Activated T-cell treated with anti-CD3 and anti-CD28 coated beads for 1 hour (primary cell): Measurements from ENCODE around the gene AHRR.
"Not testable (repeated sequence)": the region's sequence is repeated elsewhere in the genome, so short reads cannot be mapped to it uniquely, and the experiment has no call there.

Experiments
- DNase-seq: peaks from one replicate; pipeline ENCODE4 v3.0.0-alpha.2; 2020; ENCODE audit warnings: low read depth

AHRR gene

DNA sequence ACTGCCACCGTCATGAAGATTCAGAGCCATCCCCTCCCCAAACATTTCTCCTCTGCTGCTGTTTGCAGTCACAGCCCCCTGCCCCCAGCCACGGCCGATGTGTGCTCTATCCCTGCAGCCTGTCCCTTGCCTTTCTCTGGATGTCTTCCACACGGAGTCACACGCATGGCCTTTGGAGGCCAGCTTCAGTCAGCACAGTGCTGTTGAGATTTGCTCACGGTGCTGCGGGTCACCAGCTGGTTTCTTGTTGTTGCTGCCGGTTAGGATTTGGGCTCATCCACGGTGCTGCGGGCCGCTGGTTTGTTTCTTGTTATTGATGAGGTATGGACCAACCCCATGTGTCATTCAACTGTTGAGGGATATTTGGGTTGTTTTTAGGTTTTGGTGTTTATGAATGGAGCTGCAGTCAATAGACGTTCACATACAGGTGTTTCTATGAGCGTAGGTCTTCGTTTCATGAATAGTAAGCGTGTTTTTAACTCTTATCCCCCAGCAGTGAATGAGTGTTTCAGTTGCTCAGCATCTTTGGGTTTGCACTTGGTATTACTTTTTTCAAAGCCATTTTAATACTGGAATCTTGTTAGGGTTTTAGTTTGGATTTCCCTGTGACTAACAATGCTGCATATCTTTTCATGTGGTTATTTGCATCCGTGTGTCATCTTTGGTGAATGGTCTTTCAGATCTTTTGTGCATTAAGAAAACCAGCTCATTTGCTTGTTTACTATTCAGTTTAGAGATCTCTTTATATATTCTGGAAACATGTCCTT, 57.6 kb downstream of the AHRR start:
- DNase-seq = no peak

DNA sequence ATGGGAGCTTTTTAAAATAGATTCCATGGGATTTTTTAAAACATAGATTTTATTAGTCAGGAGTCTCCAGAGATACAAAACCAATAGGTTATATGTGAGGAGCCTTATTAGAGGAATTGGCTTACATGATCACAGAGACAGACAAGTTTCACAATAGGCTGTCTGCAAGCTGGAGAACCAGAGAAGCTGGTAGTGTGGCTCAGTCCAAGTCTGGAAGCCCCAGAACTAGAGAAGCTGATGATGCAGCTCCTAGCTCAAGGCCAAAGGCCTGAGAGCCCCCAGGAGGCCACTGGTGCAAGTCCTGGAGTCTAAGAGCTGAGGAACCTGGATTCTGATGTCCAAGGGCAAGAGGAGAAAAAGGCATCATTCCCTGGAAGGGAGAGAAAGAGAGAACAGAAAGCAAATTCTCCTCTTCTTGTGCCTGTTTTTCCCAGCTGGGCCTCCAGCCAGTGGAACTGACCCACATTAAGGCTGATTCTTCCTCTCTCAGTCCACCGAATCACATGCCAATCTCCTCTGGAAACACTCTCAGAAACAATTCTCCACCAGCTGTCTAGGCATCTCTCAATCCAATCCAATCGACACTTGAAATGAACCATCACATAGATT, 59.3 kb downstream of the AHRR start:
- DNase-seq = no peak

DNA sequence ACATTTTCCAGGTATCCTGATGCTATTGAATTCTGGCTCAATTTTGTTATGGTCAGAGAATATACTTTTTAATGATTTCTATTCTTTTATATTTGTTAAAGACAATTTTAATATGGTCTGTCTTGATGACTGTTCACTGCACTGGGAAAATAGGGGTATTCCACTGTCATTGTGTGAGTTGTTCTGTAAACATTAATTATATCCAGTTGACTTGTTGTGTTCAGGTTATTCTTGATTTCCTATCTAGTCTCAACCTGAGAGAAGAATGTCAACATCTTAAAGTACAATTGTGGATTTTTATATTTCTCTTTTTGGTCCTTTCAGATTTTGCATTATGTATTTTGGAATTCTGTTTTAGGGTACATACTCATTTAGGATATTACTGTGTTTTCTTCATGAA, 61.6 kb downstream of the AHRR start:
- DNase-seq = no peak

DNA sequence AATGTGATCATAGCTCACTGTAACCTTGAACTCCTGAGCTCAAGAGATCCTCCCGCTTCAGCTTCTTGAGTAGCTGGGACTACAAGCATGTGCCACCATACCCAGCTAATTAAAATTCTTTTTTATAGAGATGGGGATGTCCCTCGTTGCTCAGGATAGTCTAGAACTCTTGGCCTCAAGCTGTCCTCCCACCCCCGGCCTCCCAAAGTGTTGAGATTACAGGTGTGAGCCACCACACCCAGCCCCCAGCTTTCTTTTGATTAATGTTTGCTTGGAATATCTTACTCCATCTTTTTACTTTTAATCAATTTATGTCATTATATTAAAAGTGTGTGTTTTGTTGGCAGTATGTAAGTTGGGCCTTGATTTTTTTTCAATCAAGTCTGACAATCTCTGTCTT, 62.1 kb downstream of the AHRR start:
- no peak for DNase-seq

DNA sequence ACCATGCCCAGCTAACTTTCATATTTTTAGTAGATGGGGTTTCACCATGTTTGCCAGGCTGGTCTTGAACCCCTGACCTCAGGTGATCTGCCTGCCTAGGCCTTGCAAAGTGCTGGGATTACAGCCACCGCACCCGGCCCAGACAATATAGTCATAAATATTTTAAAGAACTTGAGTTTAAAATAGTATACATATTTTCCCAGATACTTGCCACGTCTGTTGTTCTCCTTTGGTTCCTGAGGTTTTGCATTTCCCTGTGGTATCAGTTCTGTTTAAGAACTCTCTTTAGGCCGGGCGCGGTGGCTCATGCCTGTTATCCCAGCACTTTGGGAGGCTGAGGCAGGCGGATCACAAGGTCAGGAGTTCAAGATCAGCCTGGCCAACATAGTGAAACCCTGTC, 63.1 kb downstream of the AHRR start:
- not testable (repeated sequence) for DNase-seq

DNA sequence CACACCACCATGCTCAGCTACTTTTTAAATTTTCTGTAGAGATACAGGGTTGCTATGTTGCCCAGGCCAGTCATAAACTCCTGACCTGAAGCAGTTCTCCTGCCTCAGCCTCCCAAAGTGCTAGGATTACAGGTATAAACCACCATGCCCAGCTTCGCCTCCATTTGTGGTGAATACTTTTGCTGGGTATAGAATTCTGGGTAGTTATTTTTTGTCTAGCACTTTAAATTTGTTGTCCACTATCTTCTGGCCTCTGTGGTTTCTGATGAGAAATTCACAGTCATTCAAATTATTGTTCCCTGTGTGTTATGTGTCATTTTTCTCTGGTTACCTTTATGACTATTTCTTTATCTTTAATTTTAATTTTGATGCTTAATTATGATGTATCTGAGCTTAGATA, 63.8 kb downstream of the AHRR start:
- DNase-seq = no peak

DNA sequence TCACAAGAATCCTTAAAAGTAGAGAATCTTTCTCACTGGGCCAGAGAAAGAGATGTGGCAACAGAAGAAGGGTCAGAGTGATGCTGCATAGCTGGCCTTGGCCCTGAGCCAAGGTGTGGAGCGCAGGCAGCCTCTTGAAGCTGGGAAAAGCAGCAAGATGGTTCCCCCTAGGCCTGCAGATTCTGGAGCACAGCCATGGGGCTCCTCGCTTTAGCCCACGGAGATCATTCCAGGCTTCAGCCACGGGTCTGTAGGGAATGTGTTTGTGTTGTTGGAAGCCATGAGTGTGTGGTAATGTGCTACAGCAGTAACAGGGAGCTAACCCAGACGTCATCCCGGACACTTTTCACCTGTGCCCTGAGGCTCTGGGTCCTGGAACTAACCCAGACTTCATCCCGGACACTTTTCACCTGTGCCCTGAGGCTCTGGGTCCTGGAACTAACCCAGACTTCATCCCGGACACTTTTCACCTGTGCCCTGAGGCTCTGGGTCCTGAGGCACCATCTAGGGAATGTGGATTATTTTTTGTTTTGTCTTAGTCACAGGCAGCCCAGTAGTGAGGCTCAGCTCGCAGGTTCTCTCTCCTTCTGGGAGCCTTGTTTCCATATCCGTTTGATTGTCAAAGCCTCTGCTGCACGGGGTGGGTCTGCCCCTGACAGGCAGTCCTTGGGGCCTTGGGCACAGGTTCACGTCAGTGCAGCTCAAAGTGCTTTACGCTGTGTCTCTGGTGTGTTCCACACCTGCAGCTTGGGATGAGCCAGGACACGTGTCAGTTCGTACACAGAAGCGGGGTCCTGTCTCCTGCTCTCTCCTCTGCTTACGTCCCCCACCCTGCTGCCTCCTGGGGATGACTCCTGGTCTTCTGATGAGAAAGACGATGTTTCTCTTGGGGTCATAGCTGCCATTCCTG, 65.2 kb downstream of the AHRR start:
- DNase-seq = no peak

DNA sequence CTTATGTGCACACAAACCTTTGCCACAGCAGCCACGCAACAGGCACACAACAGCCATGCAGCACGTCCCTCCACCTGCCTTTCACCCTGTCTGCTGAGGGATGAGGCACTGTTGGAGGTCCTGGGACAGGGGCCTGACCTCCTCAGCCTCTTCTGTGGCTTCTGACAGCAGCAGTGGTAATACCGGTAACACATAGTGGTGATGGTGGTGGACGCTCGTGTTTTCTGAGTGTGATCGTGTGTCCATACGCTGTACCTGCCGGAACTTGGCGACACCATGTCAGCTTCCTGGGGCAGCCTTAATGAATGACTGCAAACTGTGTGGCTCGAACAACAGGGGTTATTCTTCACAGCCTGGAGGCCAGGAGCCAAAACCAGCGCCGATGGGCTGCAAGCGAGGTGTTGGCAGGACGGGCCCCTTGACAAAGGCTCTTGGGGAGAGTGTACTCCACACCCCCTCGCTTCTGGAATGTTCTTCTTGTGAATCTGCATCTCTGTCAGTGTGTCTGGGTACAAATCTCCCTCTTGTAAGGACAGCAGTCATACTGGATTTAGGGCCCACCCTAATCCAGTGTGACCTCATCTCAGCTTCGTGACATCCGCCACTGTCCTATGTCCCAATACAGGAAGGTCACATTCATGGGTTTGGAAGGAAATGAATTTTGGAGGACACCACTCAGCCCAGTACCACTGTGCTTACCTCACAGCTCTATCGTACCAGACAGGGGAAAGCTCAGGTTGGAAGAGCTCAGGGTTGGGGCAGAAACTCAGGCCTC, 66.2 kb downstream of the AHRR start:
- DNase-seq = no peak

DNA sequence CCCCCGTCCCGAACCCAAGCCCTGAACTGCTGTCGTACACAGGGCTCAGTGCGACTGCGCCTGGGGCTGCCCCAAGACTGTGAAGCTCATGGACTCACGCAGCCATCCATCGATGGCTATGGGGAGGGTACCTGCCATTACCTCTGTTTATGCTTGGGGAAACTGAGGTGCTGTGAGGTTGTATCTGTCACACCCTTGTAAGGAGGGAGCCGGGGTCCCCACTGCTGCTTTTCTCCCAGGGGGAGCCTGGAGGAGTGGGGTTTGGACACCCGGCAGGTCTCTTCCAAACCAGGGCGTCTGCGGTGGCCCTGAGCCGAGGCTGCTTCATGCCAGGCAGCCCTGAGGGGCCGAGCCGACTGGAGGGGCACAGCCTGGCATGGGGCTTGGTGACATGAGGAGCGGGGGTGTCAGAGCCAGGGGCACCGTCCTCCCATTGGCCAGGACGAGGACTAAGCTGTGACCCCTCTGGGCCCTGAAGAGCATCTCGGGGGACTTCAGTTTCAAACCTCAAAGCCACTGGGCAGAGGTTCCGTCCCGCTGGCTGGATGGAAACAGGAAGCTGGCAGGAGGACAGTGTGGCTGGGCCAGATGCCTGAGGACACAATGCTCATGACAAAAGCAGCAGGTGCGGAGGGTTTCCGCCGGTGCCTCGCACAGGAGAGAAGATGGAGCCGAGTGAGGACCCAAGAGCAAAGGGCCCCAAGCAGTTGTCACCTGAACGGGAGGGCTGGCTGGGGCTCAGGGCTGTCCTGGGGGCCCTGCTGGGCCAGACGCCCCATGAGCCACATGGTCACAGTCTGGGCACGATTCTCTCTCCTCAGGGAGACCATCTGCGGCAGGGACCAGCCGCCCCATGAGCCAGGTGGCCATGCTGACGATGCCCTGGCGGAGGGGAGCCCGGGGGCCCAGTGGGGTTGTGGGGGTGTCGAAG, 67.0 kb downstream of the AHRR start:
- no peak for DNase-seq

DNA sequence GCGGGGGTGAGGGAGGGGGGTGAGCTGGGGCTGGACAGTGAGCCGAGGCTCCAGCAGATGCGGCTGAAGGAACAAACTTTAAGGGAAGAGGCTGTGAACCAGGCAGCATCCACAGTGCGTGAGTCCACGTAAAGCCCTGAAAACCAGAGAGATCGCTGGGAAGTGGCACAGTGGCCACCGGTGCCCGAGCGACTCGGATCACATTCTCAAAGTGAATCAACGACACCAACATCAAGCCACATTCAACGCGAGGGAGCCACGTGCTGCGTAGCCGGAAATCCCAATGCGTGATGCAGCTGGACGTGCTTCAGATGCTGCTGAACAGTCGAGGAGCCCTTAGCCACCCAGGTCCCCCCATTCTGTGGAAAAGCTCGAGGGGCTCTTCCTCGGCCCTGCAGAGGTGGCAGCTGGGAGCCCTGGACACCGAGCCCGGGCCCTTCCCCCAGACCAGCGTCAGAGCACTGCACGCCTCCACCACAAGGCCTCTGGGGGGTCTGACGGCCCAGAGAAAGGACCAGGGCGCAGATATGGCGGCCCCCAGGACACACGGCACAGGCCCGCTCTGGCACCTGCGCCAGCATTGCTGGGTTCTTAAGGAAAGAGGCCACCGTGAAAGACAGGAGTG, 67.8 kb downstream of the AHRR start:
- DNase-seq = no peak

DNA sequence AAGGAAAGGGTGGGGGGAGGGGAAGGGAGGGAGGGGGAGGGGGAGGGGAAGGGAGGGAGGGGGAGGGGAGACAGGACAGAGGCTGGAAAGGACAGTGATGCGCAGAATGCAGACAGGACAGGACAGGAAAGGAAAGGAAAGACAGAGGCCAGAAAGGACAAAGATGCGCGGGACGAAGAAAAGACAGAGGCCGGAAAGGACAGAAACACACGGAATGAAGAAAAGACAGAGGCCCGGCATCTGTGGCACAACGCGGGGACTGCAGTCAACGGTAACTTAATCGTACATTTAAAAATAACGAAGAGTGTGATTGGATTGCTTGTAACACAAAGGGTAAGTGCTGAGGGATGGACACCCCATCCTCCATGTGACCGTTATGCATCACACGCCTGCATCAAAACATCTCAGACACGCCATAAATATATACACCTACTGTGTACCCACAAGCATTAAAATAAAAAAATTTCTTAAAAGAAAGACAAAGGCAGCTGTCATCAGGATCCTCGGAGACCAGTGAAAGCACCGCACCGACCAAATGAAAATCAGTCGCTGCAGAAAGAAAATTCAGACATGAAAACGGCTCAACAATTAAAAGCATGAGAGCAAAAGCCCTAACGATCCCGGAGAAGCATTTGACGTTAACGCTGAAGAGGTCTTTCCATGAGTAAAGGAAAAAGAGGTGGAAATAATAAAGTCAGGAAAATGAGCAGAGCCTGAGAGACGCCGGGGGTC, 68.5 kb downstream of the AHRR start:
- DNase-seq = no peak

DNA sequence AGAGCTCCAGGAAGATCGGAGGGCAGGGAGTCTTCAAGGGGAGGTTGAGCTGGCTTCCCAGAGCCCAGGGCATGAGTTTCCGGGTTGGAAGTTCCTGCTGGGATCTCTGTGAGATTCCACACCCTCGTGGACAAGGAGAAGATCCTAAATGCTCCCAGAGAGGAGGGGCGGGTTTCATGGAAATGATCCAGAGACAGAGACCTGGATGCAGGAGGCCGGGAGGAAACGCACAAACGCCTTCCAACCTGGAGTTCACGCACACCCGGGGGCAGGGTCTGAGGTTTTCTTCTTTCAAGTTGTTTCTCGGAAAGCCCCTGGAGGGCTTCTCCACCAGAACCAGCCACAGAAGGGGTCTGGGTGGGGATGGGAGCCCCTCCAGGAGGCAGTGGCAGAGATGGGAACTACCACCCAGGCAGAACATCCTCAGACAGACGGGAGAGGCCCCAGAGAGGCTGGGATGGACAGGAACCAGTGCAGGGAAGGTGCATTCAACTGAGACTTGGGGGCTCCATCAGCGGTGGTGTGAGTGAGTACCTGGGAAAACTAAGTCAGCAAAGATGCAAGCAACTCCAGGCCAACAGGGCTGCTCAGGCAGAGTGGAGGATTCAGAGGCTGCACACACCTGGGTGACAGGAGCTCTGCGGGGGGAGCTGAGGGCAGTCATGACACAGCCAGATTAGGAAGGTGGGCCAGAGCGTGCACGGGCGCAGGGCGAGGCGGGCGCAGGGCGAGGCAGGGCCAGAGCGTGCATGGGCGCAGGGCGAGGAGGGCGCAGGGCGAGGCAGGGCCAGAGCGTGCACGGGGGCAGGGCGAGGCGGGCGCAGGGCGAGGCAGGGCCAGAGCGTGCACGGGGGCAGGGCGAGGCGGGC, 69.3 kb downstream of the AHRR start:
- no peak for DNase-seq

DNA sequence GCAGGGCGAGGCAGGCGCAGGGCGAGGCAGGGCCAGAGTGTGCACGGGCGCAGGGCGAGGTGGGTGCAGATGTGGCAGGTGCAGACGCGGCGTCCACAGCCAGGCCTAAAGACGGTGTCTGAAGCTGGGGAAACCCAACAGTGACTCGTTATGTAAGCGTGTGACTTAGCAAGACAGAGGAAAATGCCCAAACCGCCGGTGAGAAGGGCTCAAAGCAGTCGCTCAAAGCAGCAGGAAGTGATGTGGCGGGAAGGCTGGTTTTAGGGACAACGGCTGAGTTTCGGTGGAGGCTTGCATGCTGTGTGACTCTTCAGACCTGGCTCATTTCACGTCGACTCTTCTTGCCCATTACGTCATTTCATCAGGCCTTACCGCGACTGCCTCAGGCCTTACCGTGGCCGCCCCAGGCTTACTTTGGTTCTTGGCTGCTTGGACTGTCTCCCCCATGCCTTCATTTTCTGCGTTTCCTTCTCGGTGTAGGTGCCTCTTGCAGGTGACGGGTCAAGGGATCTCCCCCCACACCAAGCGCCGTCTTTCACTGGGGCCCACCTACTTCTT, 71.0 kb downstream of the AHRR start:
- DNase-seq = peak; percentile 44

DNA sequence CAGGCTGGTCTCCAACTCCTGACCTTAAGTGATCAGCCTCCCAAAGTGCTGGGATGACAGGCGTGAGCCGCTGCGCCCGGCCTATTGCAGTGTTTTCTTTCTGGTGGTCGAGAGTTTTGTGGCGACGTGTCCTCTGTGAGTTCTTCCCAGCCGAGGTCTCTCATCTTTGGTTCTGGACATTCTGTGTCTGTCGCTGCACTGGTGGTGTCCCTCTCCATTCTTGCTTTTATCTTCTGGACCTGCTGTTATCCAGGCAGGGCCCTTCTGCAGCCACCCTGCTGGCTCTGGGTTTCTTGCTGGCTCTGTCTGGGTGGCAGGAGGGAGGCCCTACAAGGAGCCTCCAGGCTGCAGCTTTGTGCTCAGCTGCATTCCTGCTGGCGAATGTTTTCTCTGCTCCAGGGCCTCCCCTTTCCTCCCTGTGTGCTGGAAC, 72.3 kb downstream of the AHRR start:
- DNase-seq = no peak

DNA sequence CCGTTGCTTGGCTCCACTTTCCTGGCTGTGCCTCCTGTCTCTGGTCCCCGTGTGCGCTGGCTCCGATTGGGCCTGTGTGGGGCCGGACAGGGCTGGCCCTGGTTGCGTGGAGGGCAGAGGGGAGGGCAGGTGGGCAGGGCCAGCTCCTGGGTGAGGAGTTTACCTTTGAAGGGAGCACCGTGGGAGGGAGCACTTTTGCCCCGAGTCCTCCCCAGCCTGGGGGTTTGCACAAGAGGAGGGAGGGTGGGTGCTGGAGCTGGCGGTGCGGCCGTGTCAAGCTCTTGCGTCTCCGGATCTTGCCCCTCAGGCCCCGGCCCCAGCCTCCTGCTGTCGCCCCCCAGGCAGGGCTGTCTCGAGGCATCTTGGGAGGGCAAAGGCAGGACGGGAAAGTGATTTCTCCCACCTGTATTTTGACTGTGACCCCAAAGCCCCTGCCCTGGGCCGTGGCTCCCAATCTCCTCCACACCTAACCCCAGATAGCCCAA, 73.2 kb downstream of the AHRR start:
- DNase-seq = no peak

DNA sequence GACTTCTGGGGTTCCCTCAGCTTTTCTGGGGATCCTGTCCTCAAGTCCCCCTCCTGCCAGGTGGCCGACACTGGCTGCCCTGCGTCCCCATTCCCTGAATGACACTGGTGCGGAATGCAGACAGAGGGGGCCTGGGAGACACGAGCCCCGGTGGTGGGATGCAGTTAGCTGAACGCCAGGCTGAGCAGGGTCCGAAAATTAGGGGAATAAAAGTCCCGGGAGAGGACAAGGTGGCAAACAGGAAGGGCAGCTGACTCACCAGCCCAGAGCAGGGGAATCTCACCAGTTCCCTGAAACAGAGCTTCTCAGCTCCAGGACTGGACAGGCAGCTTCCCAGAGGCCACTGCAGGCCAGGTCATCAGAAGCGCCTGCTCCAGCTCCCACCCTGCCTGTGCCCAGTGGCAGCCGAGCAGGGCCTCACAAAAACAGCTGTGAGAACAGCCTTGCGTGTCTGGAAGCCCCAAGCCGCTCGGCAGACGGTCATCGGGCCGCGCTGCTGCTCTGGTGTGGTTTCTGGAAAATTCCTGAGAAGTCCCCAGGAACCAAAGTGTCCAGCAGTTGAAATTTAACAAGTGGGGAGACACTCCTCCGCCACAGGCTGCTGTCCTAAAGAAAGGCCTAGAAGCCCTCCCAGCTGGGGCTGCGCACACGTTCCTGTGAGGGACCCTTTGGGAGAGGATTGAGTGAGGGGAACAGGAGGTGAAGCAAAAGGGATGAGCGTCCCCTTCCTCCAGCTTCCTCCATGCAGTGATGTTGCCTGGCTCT, 73.8 kb downstream of the AHRR start:
- DNase-seq = no peak

DNA sequence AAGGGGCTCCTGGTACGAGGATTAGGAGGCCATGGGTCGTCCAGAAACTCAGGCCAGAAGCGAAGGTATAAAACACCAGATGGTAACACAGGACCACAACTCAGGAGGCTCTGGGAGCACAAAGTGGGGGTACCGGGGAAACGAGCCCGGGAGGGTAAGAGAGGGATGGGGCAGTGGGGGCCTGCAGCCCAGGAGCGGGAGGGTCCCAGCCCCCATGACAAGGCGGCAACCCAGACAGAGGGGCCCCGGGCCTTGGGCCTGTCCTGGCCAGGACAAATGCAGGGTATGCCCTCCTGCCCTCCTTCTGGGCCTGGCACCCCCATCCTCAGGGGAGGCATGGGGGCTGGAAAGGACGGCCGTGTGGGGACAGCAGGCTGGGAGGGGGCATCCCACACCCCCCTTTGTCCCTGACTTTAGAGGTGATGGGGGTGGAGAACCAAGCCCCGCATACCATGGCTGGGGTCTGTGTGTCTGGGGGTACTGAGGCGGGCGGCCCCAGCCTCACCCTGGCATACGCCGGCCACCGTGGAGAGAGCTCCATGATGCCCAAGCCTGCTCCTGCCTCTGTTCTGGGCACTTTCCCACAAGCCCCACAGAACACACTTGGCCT, 74.5 kb downstream of the AHRR start:
- no peak for DNase-seq
